ENCODE measurements around the gene RIMKLB.
A peak's percentile ranks its signal among the peaks of the same experiment; 100 is the strongest.

RIMKLB gene

DNA sequence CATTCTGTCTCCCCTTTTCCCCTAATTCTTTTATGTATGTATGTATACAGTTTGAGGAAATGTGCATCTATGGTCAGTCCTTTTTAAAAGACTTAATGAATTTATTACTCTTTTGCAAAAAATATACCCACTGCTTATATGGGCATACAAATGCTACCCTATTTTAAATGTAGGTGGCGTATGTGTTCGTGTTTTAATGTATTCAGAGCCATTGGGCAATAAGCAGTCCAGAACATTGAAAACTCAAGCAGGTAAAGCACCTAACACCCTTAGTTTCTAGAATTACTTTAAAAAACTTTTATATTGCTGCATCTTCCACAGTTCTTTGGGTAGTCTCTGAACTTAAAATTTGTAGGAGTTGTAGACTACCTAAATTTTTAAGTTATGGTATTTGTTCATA is 82.1 kb downstream of the RIMKLB start:
- no peaks in the 10 kb centered on the region for H3K27me3 ChIP-seq (ENCODE audit: control insufficient read depth, insufficient read depth, low read length)
- H3K27ac ChIP-seq = peak overlapping the region; percentile 29
- no peaks in the 10 kb centered on the region for H3K9me3 ChIP-seq (ENCODE audit: control insufficient read depth, low read length)
- no peaks in the 10 kb centered on the region for H3K36me3 ChIP-seq (ENCODE audit: control insufficient read depth, insufficient read depth, low read length)
- no peak overlapping the region for H3K4me2 ChIP-seq (ENCODE audit: low read length)
- no peaks in the 10 kb centered on the region for H3K79me2 ChIP-seq
- H3K4me3 ChIP-seq (ENCODE audit: low read depth, low read length) = no peak overlapping the region
- H2AFZ ChIP-seq = no peak overlapping the region
- no peak overlapping the region for H3K9ac ChIP-seq
- TF ChIP-seq, protein P1, sequence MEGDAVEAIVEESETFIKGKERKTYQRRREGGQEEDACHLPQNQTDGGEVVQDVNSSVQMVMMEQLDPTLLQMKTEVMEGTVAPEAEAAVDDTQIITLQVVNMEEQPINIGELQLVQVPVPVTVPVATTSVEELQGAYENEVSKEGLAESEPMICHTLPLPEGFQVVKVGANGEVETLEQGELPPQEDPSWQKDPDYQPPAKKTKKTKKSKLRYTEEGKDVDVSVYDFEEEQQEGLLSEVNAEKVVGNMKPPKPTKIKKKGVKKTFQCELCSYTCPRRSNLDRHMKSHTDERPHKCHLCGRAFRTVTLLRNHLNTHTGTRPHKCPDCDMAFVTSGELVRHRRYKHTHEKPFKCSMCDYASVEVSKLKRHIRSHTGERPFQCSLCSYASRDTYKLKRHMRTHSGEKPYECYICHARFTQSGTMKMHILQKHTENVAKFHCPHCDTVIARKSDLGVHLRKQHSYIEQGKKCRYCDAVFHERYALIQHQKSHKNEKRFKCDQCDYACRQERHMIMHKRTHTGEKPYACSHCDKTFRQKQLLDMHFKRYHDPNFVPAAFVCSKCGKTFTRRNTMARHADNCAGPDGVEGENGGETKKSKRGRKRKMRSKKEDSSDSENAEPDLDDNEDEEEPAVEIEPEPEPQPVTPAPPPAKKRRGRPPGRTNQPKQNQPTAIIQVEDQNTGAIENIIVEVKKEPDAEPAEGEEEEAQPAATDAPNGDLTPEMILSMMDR (IDR thresholded peaks at IDR 0.05) = no peak
- H3K4me1 ChIP-seq = peaks cover 13% of the 10 kb centered on the region

DNA sequence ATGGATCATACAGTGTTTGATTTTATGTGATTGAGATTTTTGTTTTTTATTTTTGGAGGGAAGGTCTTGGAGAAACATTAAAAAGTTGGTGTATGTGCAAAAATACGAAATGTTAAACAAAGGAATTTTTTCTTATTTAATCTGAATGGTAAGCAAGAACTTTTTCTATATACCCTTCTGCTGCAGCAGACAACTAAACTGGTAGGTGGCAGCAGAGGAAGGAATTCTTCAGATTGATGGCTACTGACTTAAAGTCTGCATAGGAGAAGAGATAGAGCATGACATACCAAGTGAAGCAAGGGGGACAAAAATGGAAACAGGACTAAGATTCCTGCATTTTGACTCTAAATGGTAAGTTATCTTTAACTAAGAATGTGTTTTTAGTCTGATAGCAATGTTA is 82.6 kb downstream of the RIMKLB start:
- Histone ChIP-seq H3K36me3 (ENCODE audit: control insufficient read depth, insufficient read depth, low read length) (no peaks in the 10 kb centered on the region), H3K9me3 (ENCODE audit: control insufficient read depth, low read length) (no peaks in the 10 kb centered on the region), H3K4me1 (peaks cover 13% of the 10 kb centered on the region), H3K4me2 (ENCODE audit: low read length) (no peak overlapping the region), H3K27me3 (ENCODE audit: control insufficient read depth, insufficient read depth, low read length) (no peaks in the 10 kb centered on the region), H3K9ac (no peak overlapping the region), H3K4me3 (ENCODE audit: low read depth, low read length) (no peak overlapping the region), H2AFZ (no peak overlapping the region), H3K79me2 (no peaks in the 10 kb centered on the region), H3K27ac (peak overlapping the region; percentile 29)
- TF ChIP-seq, protein P1 (IDR thresholded peaks at IDR 0.05) = peak; percentile 57

DNA sequence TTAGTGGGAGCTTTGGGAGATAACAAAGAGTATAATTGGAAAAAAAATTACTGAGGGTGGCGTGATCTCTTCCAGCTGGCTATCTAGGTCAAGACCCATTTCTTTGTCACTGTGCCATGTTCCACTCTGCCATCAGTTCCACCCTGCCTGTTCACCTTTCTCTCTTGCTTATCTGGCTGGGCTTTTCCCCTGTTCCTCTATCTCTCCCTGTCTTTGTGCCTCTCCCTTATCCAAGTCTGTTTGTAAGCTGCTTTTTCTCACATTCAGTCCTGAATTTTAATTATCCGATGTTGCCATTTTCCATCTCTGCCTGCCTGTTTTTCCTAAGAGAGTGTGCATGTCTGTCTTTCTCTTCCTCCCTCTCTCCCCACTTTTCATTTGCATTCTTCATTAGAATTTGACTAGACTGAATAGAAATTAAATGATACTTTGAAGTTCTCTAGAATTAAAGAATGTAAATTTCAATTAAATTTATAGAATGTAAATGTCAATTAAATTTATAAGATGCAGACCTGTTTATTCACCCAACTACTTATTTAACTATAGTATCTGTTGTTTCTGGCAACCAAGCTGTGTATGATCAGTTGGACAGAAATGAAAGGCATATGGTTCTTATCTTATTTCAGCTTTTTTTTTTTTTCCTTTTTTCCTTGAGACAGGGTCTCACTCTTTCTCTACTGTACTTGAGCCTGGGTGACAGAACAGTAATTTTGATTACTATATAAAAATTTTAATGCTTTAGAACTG is 83.8 kb downstream of the RIMKLB start:
- Histone ChIP-seq H3K4me3 (ENCODE audit: low read depth, low read length) (no peak overlapping the region), H3K36me3 (ENCODE audit: control insufficient read depth, insufficient read depth, low read length) (no peaks in the 10 kb centered on the region), H3K79me2 (no peaks in the 10 kb centered on the region), H3K27ac (no peak overlapping the region), H3K9me3 (ENCODE audit: control insufficient read depth, low read length) (no peaks in the 10 kb centered on the region), H2AFZ (no peak overlapping the region), H3K9ac (no peak overlapping the region), H3K27me3 (ENCODE audit: control insufficient read depth, insufficient read depth, low read length) (no peaks in the 10 kb centered on the region), H3K4me1 (peaks cover 13% of the 10 kb centered on the region), H3K4me2 (ENCODE audit: low read length) (no peak overlapping the region)
- TF ChIP-seq, protein P1 (IDR thresholded peaks at IDR 0.05) = no peak

DNA sequence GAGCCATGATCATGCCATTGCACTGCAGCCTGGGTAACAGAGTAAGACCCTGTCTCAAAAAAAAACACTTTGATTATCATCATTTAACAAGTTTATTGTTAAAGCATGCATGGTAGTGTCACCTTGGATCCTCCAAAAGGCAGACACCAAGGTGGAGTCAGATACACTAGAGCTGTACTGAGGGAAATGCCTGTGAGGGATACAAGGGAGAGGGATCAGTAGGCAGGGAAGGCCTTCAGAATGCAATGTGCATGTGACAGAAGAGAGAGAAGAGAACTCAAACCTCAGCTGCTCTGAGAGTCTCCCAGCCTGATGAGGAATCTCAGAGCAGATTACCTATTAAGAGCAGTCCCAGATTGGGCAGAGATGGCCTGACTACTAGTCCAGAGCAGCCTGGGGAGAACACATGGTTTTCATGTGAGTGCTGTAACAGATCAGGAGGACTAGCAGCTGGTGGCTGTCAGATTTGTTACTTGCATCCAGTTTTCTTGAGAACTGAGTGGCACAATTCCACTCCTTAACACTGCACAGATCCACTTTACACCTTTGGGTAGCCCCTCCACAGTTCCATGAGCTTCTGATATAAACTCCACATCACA is 86.6 kb downstream of the RIMKLB start:
- TF ChIP-seq, protein P1 (IDR thresholded peaks at IDR 0.05) = no peak
- H3K36me3 ChIP-seq (ENCODE audit: control insufficient read depth, insufficient read depth, low read length) = no peaks in the 10 kb centered on the region

More for the DNA sequence above, 86.6 kb downstream of the RIMKLB start:
- Histone ChIP-seq H3K4me1 (peaks cover 13% of the 10 kb centered on the region), H3K79me2 (no peaks in the 10 kb centered on the region), H3K4me2 (ENCODE audit: low read length) (no peak overlapping the region), H3K9ac (no peak overlapping the region), H3K9me3 (ENCODE audit: control insufficient read depth, low read length) (no peaks in the 10 kb centered on the region), H2AFZ (no peak overlapping the region), H3K27ac (no peak overlapping the region), H3K27me3 (ENCODE audit: control insufficient read depth, insufficient read depth, low read length) (no peaks in the 10 kb centered on the region), H3K4me3 (ENCODE audit: low read depth, low read length) (no peak overlapping the region)

All from parathyroid adenoma (tissue), 2 donors.